Measurements from ENCODE around the gene OPN1MW. TPM values are rescaled to one million over a fixed set of nuclear protein-coding genes. Genes with fewer than 3 reads are reported as not detected.
"Not testable (repeated sequence)": the region's sequence is repeated elsewhere in the genome, so short reads cannot be mapped to it uniquely, and the experiment has no call there.

OPN1MW gene
- total RNA-seq, 5 donors from 2014 or later (not counting 1 experiment from before 2014, with no cell fraction given) = not detected

DNA sequence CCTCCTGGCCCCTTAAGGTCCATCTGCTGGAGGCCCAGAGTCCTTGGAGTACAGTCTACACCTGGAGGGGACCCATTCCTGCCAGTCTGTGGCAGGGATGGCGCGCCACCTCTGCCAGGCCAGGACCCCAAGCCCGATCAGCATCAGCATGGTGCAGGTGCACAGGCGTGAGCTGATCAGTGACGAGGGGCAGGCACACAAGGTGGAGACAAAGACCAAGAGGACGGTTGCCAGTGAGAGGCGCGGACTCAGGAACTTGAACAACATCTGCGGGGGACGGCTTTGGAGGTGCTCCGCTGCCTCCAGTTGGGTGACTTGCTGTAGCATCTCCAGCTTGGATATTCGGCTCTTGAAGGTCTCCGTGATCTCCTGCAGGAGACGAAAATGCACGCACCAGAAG lies 23.1 kb upstream of the OPN1MW start:
- H3K27me3 Mint-ChIP-seq; H3K27ac Mint-ChIP-seq; CTCF ChIA-PET; H3K4me3 ChIP-seq (ENCODE audit: control insufficient read depth in 1 of 2, extremely low read depth in 1 of 2, low read length in 1 of 2); H3K36me3 ChIP-seq (ENCODE audit: control insufficient read depth in 2 of 2, extremely low read depth in 1 of 2, insufficient read depth in 1 of 2, low read length in 1 of 2); H3K9me3 Mint-ChIP-seq; DNase-seq; H3K36me3 Mint-ChIP-seq; H3K4me1 Mint-ChIP-seq; H3K27ac ChIP-seq (ENCODE audit: low read length); H3K4me3 Mint-ChIP-seq; H3K4me1 ChIP-seq (ENCODE audit: control insufficient read depth in 1 of 2, extremely low read depth in 1 of 2, insufficient read depth in 2 of 2, low read length in 2 of 2); POLR2A ChIA-PET; H3K9me3 ChIP-seq; H3K27me3 ChIP-seq (replicated peaks in 1 of 2; ENCODE audit: control insufficient read depth in 2 of 2, extremely low read depth in 1 of 2, insufficient read depth in 2 of 2, low read length in 1 of 2): not testable (repeated sequence)
- peak in 2 of 4 experiments; percentile 43 to 50 for ATAC-seq (replicated peaks in 1 of 4)
- WGBS (ENCODE audit: insufficient coverage) = no CpG with 5 or more reads among the region's 15 CpGs

DNA sequence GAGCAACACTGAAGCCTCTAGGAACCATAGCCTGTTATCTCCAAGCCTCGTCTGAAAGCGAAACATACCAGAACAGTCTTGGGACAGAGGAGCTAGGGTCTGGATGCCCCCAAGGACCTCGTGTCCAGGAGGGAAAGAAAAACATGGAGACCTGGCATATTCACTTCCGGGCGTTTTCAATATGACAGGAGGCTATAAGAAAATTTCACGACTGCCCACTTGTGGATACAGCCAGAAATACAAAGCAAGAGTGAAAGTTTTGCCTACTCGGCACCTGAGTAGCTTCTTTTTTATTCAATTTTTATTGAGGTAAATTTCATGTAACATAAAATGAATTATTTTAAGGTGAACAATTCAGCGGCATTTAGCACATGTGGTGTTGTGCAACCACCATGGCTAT lies 17.5 kb upstream of the OPN1MW start:
- H3K27me3 Mint-ChIP-seq; H3K4me3 ChIP-seq (ENCODE audit: control insufficient read depth in 1 of 2, extremely low read depth in 1 of 2, low read length in 1 of 2); ATAC-seq (replicated peaks in 1 of 4); H3K36me3 ChIP-seq (ENCODE audit: control insufficient read depth in 2 of 2, extremely low read depth in 1 of 2, insufficient read depth in 1 of 2, low read length in 1 of 2); H3K36me3 Mint-ChIP-seq; H3K4me3 Mint-ChIP-seq; POLR2A ChIA-PET; H3K9me3 Mint-ChIP-seq; H3K27ac ChIP-seq (ENCODE audit: low read length); DNase-seq; H3K27ac Mint-ChIP-seq; H3K4me1 ChIP-seq (ENCODE audit: control insufficient read depth in 1 of 2, extremely low read depth in 1 of 2, insufficient read depth in 2 of 2, low read length in 2 of 2); H3K4me1 Mint-ChIP-seq; CTCF ChIA-PET; H3K9me3 ChIP-seq; H3K27me3 ChIP-seq (replicated peaks in 1 of 2; ENCODE audit: control insufficient read depth in 2 of 2, extremely low read depth in 1 of 2, insufficient read depth in 2 of 2, low read length in 1 of 2): not testable (repeated sequence)
- WGBS (ENCODE audit: insufficient coverage) = no CpG with 5 or more reads among the region's 8 CpGs

DNA sequence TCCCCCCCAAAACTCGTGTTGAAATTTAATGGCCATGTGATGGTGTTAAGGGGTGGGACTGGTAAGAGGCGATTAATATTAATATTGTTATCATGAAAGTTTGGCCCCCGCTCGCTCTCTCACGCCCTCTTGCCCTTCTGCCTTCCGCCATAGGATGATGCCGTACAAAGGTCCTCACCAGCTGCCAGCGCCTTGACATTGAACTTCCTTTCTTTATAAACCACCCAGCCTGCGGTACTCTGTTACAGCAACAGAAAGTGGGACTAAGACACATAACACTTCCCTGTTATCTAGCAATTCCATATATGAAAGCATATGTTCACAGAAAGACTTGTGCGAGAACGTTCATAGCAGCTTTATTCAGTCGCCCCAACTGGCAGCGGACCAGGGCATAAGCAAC lies 14.0 kb upstream of the OPN1MW start:
- ATAC-seq (replicated peaks in 1 of 4); H3K4me3 Mint-ChIP-seq; H3K27ac ChIP-seq (ENCODE audit: low read length); H3K36me3 ChIP-seq (ENCODE audit: control insufficient read depth in 2 of 2, extremely low read depth in 1 of 2, insufficient read depth in 1 of 2, low read length in 1 of 2); H3K36me3 Mint-ChIP-seq; POLR2A ChIA-PET; DNase-seq; H3K27ac Mint-ChIP-seq; H3K4me1 ChIP-seq (ENCODE audit: control insufficient read depth in 1 of 2, extremely low read depth in 1 of 2, insufficient read depth in 2 of 2, low read length in 2 of 2); H3K9me3 ChIP-seq; H3K27me3 ChIP-seq (replicated peaks in 1 of 2; ENCODE audit: control insufficient read depth in 2 of 2, extremely low read depth in 1 of 2, insufficient read depth in 2 of 2, low read length in 1 of 2); H3K4me3 ChIP-seq (ENCODE audit: control insufficient read depth in 1 of 2, extremely low read depth in 1 of 2, low read length in 1 of 2); H3K9me3 Mint-ChIP-seq; CTCF ChIA-PET; H3K27me3 Mint-ChIP-seq; H3K4me1 Mint-ChIP-seq: not testable (repeated sequence)
- WGBS (ENCODE audit: insufficient coverage) = no CpG with 5 or more reads among the region's 13 CpGs

DNA sequence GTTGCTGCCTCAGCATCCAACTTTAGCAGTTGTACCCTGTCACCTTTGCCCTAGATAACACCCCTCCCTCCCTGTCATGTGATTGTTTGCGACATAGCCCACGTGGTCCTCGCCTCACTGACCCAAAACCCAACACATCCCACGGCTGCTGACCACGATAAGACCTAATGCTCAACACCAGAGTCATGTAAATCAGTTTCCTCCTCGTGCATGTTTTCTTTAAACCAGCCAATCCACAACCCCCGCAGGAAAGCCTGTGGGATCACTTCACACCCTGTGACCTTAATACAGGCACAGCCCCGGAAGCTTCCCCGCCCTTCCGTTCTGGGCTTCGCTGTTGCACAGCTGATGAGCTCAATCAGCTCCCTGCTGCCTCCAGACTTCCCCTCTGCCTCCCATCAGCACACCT lies 9.9 kb upstream of the OPN1MW start:
- H3K4me1 ChIP-seq (ENCODE audit: control insufficient read depth in 1 of 2, extremely low read depth in 1 of 2, insufficient read depth in 2 of 2, low read length in 2 of 2); H3K4me1 Mint-ChIP-seq; H3K27me3 Mint-ChIP-seq; H3K4me3 Mint-ChIP-seq; H3K36me3 ChIP-seq (ENCODE audit: control insufficient read depth in 2 of 2, extremely low read depth in 1 of 2, insufficient read depth in 1 of 2, low read length in 1 of 2); H3K9me3 Mint-ChIP-seq; POLR2A ChIA-PET; H3K4me3 ChIP-seq (ENCODE audit: control insufficient read depth in 1 of 2, extremely low read depth in 1 of 2, low read length in 1 of 2); H3K9me3 ChIP-seq; CTCF ChIA-PET; H3K36me3 Mint-ChIP-seq; DNase-seq; H3K27ac ChIP-seq (ENCODE audit: low read length); H3K27ac Mint-ChIP-seq; H3K27me3 ChIP-seq (replicated peaks in 1 of 2; ENCODE audit: control insufficient read depth in 2 of 2, extremely low read depth in 1 of 2, insufficient read depth in 2 of 2, low read length in 1 of 2): not testable (repeated sequence)
- peak; percentile 97 to 99 (median 98) for ATAC-seq (replicated peaks in 1 of 4)
- no CpG with 5 or more reads among the region's 11 CpGs for WGBS (ENCODE audit: insufficient coverage)

DNA sequence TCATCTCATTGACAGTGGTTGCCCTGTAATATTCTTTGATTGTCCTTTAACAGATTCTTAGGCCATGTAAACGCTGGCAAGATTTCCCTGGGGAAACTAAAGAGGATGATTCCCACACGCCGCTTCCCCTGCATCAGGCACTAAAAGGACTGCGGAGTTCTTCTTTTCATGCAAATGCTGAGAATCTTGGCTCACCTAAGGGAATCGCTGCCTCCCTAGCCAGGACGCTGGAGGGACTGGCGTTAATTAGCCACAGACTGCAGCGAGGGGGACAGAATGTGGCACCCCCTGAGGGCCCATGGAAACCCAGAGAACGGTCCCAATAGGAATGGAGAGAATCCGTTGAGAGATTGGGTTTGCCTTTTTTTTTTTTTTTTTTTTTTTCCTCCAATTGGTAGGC lies 8.0 kb upstream of the OPN1MW start:
- H3K4me1 ChIP-seq (ENCODE audit: control insufficient read depth in 1 of 2, extremely low read depth in 1 of 2, insufficient read depth in 2 of 2, low read length in 2 of 2); H3K4me1 Mint-ChIP-seq; H3K4me3 Mint-ChIP-seq; H3K9me3 Mint-ChIP-seq; H3K9me3 ChIP-seq; H3K27me3 ChIP-seq (replicated peaks in 1 of 2; ENCODE audit: control insufficient read depth in 2 of 2, extremely low read depth in 1 of 2, insufficient read depth in 2 of 2, low read length in 1 of 2); CTCF ChIA-PET; DNase-seq; H3K27ac ChIP-seq (ENCODE audit: low read length); ATAC-seq (replicated peaks in 1 of 4); H3K27me3 Mint-ChIP-seq; POLR2A ChIA-PET; H3K36me3 Mint-ChIP-seq; H3K36me3 ChIP-seq (ENCODE audit: control insufficient read depth in 2 of 2, extremely low read depth in 1 of 2, insufficient read depth in 1 of 2, low read length in 1 of 2); H3K4me3 ChIP-seq (ENCODE audit: control insufficient read depth in 1 of 2, extremely low read depth in 1 of 2, low read length in 1 of 2); H3K27ac Mint-ChIP-seq: not testable (repeated sequence)
- no CpG with 5 or more reads among the region's 10 CpGs for WGBS (ENCODE audit: insufficient coverage)

DNA sequence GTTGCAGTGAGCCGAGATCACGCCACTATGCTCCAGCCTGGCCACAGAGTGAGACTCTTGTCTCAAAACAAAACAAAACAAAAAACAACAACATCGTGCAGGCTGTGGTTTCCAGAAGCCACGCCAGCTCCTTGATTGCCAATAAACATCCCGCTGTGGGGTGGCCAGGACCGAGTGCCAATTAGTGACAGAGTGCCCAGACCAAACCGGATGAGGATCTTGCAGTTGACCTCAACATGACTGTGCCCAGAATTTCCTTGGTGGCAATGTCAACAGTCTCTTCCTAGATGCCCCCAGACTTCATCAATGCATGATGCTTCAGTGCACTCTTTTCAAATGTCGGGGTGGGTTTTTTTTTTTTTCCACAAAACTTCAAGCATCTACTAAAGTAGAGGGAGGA lies 1.4 kb downstream of the OPN1MW start:
- H3K4me3 ChIP-seq (ENCODE audit: control insufficient read depth in 1 of 2, extremely low read depth in 1 of 2, low read length in 1 of 2); H3K9me3 Mint-ChIP-seq; CTCF ChIA-PET; H3K27ac Mint-ChIP-seq; H3K36me3 Mint-ChIP-seq; H3K27ac ChIP-seq (ENCODE audit: low read length); H3K4me1 Mint-ChIP-seq; POLR2A ChIA-PET; DNase-seq; H3K27me3 ChIP-seq (replicated peaks in 1 of 2; ENCODE audit: control insufficient read depth in 2 of 2, extremely low read depth in 1 of 2, insufficient read depth in 2 of 2, low read length in 1 of 2); H3K4me1 ChIP-seq (ENCODE audit: control insufficient read depth in 1 of 2, extremely low read depth in 1 of 2, insufficient read depth in 2 of 2, low read length in 2 of 2); H3K36me3 ChIP-seq (ENCODE audit: control insufficient read depth in 2 of 2, extremely low read depth in 1 of 2, insufficient read depth in 1 of 2, low read length in 1 of 2); H3K9me3 ChIP-seq; H3K27me3 Mint-ChIP-seq; H3K4me3 Mint-ChIP-seq; ATAC-seq (replicated peaks in 1 of 4): not testable (repeated sequence)
- no CpG with 5 or more reads among the region's 8 CpGs for WGBS (ENCODE audit: insufficient coverage)

DNA sequence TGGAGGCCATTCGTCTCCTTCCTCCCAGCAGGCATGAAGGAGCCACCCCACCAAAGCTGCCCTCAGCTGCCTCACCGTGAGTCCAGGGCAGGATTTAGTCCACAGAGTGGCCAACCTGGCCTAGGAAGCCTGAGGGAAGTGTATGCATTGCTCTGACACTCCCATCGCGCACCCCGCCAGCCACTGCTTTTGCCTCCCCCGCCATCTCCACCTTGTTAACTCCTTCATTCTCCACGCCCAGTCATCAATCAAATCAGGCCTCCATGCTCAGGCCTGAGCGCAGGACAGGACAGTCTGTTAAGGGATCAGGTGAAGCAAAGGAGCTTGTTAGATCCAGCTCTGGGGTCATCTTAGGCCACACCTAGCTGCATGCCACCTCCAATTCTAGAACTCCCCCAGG lies 10.4 kb downstream of the OPN1MW start:
- H3K4me3 Mint-ChIP-seq; H3K36me3 Mint-ChIP-seq; H3K9me3 ChIP-seq; H3K4me1 ChIP-seq (ENCODE audit: control insufficient read depth in 1 of 2, extremely low read depth in 1 of 2, insufficient read depth in 2 of 2, low read length in 2 of 2); CTCF ChIA-PET; H3K27me3 ChIP-seq (replicated peaks in 1 of 2; ENCODE audit: control insufficient read depth in 2 of 2, extremely low read depth in 1 of 2, insufficient read depth in 2 of 2, low read length in 1 of 2); H3K27ac ChIP-seq (ENCODE audit: low read length); H3K9me3 Mint-ChIP-seq; H3K27ac Mint-ChIP-seq; H3K4me3 ChIP-seq (ENCODE audit: control insufficient read depth in 1 of 2, extremely low read depth in 1 of 2, low read length in 1 of 2); DNase-seq; ATAC-seq (replicated peaks in 1 of 4); H3K27me3 Mint-ChIP-seq; POLR2A ChIA-PET; H3K4me1 Mint-ChIP-seq; H3K36me3 ChIP-seq (ENCODE audit: control insufficient read depth in 2 of 2, extremely low read depth in 1 of 2, insufficient read depth in 1 of 2, low read length in 1 of 2): not testable (repeated sequence)
- no CpG with 5 or more reads among the region's 8 CpGs for WGBS (ENCODE audit: insufficient coverage)
